Fibroblast of the aortic adventitia (primary cell): ENCODE results near the gene USP34. TPM values are rescaled to one million over a fixed set of nuclear protein-coding genes. Genes with fewer than 3 reads are reported as not detected.

Source experiments
- DNase-seq: peaks from one replicate; pipeline ENCODE4 v3.0.0-alpha.2; 2010; ENCODE audit warnings: low read depth
- H3K4me3 ChIP-seq: 2 replicates; pipeline ENCODE4 v1.5.1; 2011; ENCODE audit warnings: low read depth, mild to moderate bottlenecking, control low read depth, low read length, moderate library complexity
- CTCF ChIP-seq: IDR thresholded peaks from 2 replicates; pipeline ENCODE4 v1.5.1; 2011; ENCODE audit warnings: mild to moderate bottlenecking, low read length, control low read depth, inconsistent platforms; ENCODE audit not compliant: insufficient read depth
- total RNA-seq: library from RNA; depleted of rRNA; stranded (reverse); fragments of >200 nt; gene quantifications from 2 replicates; pipeline ENCODE4 v1.2.3, GENCODE V29; 2012; ENCODE audit warnings: low replicate concordance

The USP34 gene
- total RNA-seq: 130 and 147 TPM in 2 replicates

- peak; percentile 93 for DNase-seq
- peak; percentile 12 for TF ChIP-seq CTCF
- peak within 1 kb of the TSS; percentile 86 for H3K4me3 ChIP-seq
Measured at GRCh38 chr2:61470965-61471904, at the start of gene USP34. Gene USP34 (minus strand): TSS chr2:61471087. CDS start chr2:61470692, 395 bp downstream.

- DNase-seq: no peak
- no peak overlapping the region for H3K4me3 ChIP-seq
- no peak for TF ChIP-seq CTCF
Measured at GRCh38 chr2:61520261-61520660, 49.4 kb upstream of the USP34 start.

- no peak overlapping the region for H3K4me3 ChIP-seq
- DNase-seq: no peak
- no peak for TF ChIP-seq CTCF
Measured at GRCh38 chr2:61512768-61513398, 42.0 kb upstream of the USP34 start.

- TF ChIP-seq CTCF: no peak
- no peak overlapping the region for H3K4me3 ChIP-seq
- no peak for DNase-seq
Measured at GRCh38 chr2:61510674-61511671, 40.1 kb upstream of the USP34 start.

- DNase-seq: no peak
- no peak overlapping the region for H3K4me3 ChIP-seq
- no peak for TF ChIP-seq CTCF
Measured at GRCh38 chr2:61504949-61505348, 34.1 kb upstream of the USP34 start.

GRCh38 chr2:61499060-61499459 lies 28.2 kb upstream of the USP34 start:
- no peak overlapping the region for H3K4me3 ChIP-seq
- TF ChIP-seq CTCF: no peak
- DNase-seq: no peak
